Skeletal muscle cell (primary cell): ENCODE measurements around the gene ADORA1.

Experiments
- DNase-seq: peaks from one replicate; pipeline ENCODE4 v3.0.0-alpha.2; 2010; ENCODE audit warnings: low read depth
- H3K4me3 ChIP-seq: 2 replicates; pipeline ENCODE4 v1.5.1; 2011; ENCODE audit warnings: low read depth, mild to moderate bottlenecking, control low read depth, low read length, moderate library complexity

Gene ADORA1

GRCh38 chr1:203117611-203118575, 9.6 kb upstream of the ADORA1 start:
- peak; percentile 16 for DNase-seq
- H3K4me3 ChIP-seq: no peak overlapping the region

- no peak overlapping the region for H3K4me3 ChIP-seq
- no peak for DNase-seq
Measured at GRCh38 chr1:203120325-203121153, 7.0 kb upstream of the ADORA1 start.

GRCh38 chr1:203121186-203122015, 6.1 kb upstream of the ADORA1 start:
- DNase-seq: no peak
- H3K4me3 ChIP-seq: no peak overlapping the region

GRCh38 chr1:203122159-203122558, 5.4 kb upstream of the ADORA1 start:
- H3K4me3 ChIP-seq: no peak overlapping the region
- DNase-seq: no peak

- no peak for DNase-seq
- H3K4me3 ChIP-seq: no peak overlapping the region
Measured at GRCh38 chr1:203124011-203124410, 3.5 kb upstream of the ADORA1 start.

- no peak overlapping the region for H3K4me3 ChIP-seq
- DNase-seq: no peak
Measured at GRCh38 chr1:203124546-203125317, 2.8 kb upstream of the ADORA1 start.

GRCh38 chr1:203126151-203126865, 1.2 kb upstream of the ADORA1 start:
- H3K4me3 ChIP-seq: no peak overlapping the region
- no peak for DNase-seq

- H3K4me3 ChIP-seq: peak overlapping the region; percentile 44
Measured at GRCh38 chr1:203126866-203127665, 460 bp upstream of the ADORA1 start.

GRCh38 chr1:203128431-203128715, 847 bp downstream of the ADORA1 start:
- peak overlapping the region; percentile 44 for H3K4me3 ChIP-seq
- no peak for DNase-seq

More at GRCh38 chr1:203126866-203127665, 460 bp upstream of the ADORA1 start:
- DNase-seq: no peak

GRCh38 chr1:203128716-203129500, 1.4 kb downstream of the ADORA1 start:
- H3K4me3 ChIP-seq: peak overlapping the region; percentile 44
- no peak for DNase-seq

GRCh38 chr1:203129501-203130231, 2.1 kb downstream of the ADORA1 start:
- H3K4me3 ChIP-seq: peak overlapping the region; percentile 44
- no peak for DNase-seq

GRCh38 chr1:203130358-203130985, 2.9 kb downstream of the ADORA1 start:
- no peak for DNase-seq
- no peak overlapping the region for H3K4me3 ChIP-seq

GRCh38 chr1:203131548-203132200, 4.1 kb downstream of the ADORA1 start:
- no peak overlapping the region for H3K4me3 ChIP-seq
- DNase-seq: no peak

GRCh38 chr1:203133970-203134725, 6.6 kb downstream of the ADORA1 start:
- no peak overlapping the region for H3K4me3 ChIP-seq
- peak; percentile 10 for DNase-seq
